GM19324 (cell line): ENCODE results near the gene TFDP1.

Source experiments
- ATAC-seq: cut with Tn5 transposase; IDR thresholded peaks from one replicate; pipeline ENCODE4 v1.9.1; 2021; ENCODE audit warnings: mild to moderate bottlenecking, moderate library complexity; ENCODE audit not compliant: unreplicated experiment, low FRiP score

TFDP1 gene

GRCh38 chr13:113584205-113584869 is at the start of gene TFDP1:
Gene TFDP1 (plus strand): TSS chr13:113584753. CDS start chr13:113585838, 1,085 bp downstream.
- peak; percentile 87 for ATAC-seq

GRCh38 chr13:113535381-113535781 is 49.2 kb upstream of the TFDP1 start:
- no peak for ATAC-seq

- no peak for ATAC-seq
Measured at GRCh38 chr13:113536461-113537110, 48.0 kb upstream of the TFDP1 start.

- ATAC-seq = no peak
Measured at GRCh38 chr13:113537205-113537604, 47.3 kb upstream of the TFDP1 start.

GRCh38 chr13:113537909-113538688 is 46.5 kb upstream of the TFDP1 start:
- no peak for ATAC-seq

GRCh38 chr13:113538689-113539058 is 45.9 kb upstream of the TFDP1 start:
- ATAC-seq = no peak

- no peak for ATAC-seq
Measured at GRCh38 chr13:113539176-113539575, 45.4 kb upstream of the TFDP1 start.

GRCh38 chr13:113539822-113540221 is 44.7 kb upstream of the TFDP1 start:
- no peak for ATAC-seq

- no peak for ATAC-seq
Measured at GRCh38 chr13:113540523-113540922, 44.0 kb upstream of the TFDP1 start.

GRCh38 chr13:113542751-113543424 is 41.7 kb upstream of the TFDP1 start:
- ATAC-seq = no peak

GRCh38 chr13:113544071-113544891 is 40.3 kb upstream of the TFDP1 start:
- ATAC-seq = no peak

GRCh38 chr13:113544896-113545295 is 39.7 kb upstream of the TFDP1 start:
- ATAC-seq = no peak

GRCh38 chr13:113545455-113545930 is 39.1 kb upstream of the TFDP1 start:
- no peak for ATAC-seq

GRCh38 chr13:113545931-113546516 is 38.5 kb upstream of the TFDP1 start:
- ATAC-seq = no peak

- no peak for ATAC-seq
Measured at GRCh38 chr13:113546571-113547237, 37.8 kb upstream of the TFDP1 start.

- no peak for ATAC-seq
Measured at GRCh38 chr13:113547238-113547971, 37.1 kb upstream of the TFDP1 start.

- ATAC-seq = no peak
Measured at GRCh38 chr13:113548171-113548641, 36.3 kb upstream of the TFDP1 start.
